A549 (cell line): ENCODE results near the gene ITFG2.

Experiments used
- BHLHE40 ChIP-seq: IDR thresholded peaks from 2 replicates; pipeline ENCODE4 v1.6.1; 2012; ENCODE audit warnings: low read depth, low read length, inconsistent platforms
- CEBPB ChIP-seq, 2 experiments: fragments of >200 bp in 1 of 2; sonication (Bioruptor Twin) in 1 of 2; formaldehyde crosslinking in 1 of 2; IDR thresholded peaks; 2 replicates each; pipeline ENCODE4 v1.6.1; 2012 to 2016
- CHD2 ChIP-seq: fragments of 150-350 bp; IDR thresholded peaks from 2 replicates; pipeline ENCODE4 v1.6.1; 2014; ENCODE audit warnings: low read length; ENCODE audit not compliant: partially characterized antibody
- FOSB ChIP-seq: fragments of 250-450 bp; sonication (Bioruptor Pico); IDR thresholded peaks from 2 replicates; pipeline ENCODE4 v1.5.0; 2020; ENCODE audit warnings: mild to moderate bottlenecking, moderate library complexity
- KDM5A ChIP-seq: fragments of 200-600 bp; sonication (generic); IDR thresholded peaks from 2 replicates; pipeline ENCODE4 v1.6.1; 2016; ENCODE audit warnings: antibody characterized with exemption, mild to moderate bottlenecking
- NFE2L2 ChIP-seq: fragments of 150-350 bp; conservative IDR thresholded peaks from 2 replicates; pipeline ENCODE4 v1.6.1; 2014; ENCODE audit warnings: low read length
- POLR2A ChIP-seq: IDR thresholded peaks from 2 replicates; pipeline ENCODE4 v1.6.1; 2012; ENCODE audit warnings: mild to moderate bottlenecking, low read length
- REST ChIP-seq: fragments of 200-600 bp; sonication (generic); IDR thresholded peaks from 2 replicates; pipeline ENCODE4 v1.6.1; 2016; ENCODE audit warnings: antibody characterized with exemption, mild to moderate bottlenecking, moderate library complexity
- TF ChIP-seq, protein P1 (sequence below): fragments of >200 bp; sonication (Bioruptor Twin); formaldehyde crosslinking; IDR thresholded peaks from 3 replicates; pipeline ENCODE4 v1.5.1; 2016
- TF ChIP-seq, protein P2 (sequence below): fragments of >200 bp; sonication (Bioruptor Twin); formaldehyde crosslinking; IDR thresholded peaks from 3 replicates; pipeline ENCODE4 v1.6.1; 2016

GRCh38 chr12:2823483-2823882 is 11.0 kb downstream of the ITFG2 start:
- no peak for TF ChIP-seq CHD2
- TF ChIP-seq FOSB (CRISPR knock-in tag), result no peak
- TF ChIP-seq NFE2L2, result no peak
- TF ChIP-seq CEBPB (IDR thresholded peaks at IDR 0.05), result no peak
- TF ChIP-seq POLR2A, result no peak
- TF ChIP-seq, protein P1, sequence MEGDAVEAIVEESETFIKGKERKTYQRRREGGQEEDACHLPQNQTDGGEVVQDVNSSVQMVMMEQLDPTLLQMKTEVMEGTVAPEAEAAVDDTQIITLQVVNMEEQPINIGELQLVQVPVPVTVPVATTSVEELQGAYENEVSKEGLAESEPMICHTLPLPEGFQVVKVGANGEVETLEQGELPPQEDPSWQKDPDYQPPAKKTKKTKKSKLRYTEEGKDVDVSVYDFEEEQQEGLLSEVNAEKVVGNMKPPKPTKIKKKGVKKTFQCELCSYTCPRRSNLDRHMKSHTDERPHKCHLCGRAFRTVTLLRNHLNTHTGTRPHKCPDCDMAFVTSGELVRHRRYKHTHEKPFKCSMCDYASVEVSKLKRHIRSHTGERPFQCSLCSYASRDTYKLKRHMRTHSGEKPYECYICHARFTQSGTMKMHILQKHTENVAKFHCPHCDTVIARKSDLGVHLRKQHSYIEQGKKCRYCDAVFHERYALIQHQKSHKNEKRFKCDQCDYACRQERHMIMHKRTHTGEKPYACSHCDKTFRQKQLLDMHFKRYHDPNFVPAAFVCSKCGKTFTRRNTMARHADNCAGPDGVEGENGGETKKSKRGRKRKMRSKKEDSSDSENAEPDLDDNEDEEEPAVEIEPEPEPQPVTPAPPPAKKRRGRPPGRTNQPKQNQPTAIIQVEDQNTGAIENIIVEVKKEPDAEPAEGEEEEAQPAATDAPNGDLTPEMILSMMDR, result no peak
- TF ChIP-seq, protein P2, sequence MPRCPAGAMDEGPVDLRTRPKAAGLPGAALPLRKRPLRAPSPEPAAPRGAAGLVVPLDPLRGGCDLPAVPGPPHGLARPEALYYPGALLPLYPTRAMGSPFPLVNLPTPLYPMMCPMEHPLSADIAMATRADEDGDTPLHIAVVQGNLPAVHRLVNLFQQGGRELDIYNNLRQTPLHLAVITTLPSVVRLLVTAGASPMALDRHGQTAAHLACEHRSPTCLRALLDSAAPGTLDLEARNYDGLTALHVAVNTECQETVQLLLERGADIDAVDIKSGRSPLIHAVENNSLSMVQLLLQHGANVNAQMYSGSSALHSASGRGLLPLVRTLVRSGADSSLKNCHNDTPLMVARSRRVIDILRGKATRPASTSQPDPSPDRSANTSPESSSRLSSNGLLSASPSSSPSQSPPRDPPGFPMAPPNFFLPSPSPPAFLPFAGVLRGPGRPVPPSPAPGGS, result no peak
- no peak for TF ChIP-seq REST
- TF ChIP-seq KDM5A, result no peak
- TF ChIP-seq BHLHE40, result no peak
